Activated CD8-positive, alpha-beta T cell treated with anti-CD3 and anti-CD28 coated beads for 36 hours (primary cell): ENCODE measurements around the gene C9. TPM values are rescaled to one million over a fixed set of nuclear protein-coding genes. Genes with fewer than 3 reads are reported as not detected.

Source experiments
- ATAC-seq: fragments of 200-7000 bp; cut with Tn5 transposase; one replicate; pipeline ENCODE4 v1.10.0; 2021; ENCODE audit warnings: mild to moderate bottlenecking, moderate library complexity
- CTCF ChIA-PET: fragments of 350-600 bp; sonication (Branson Sonifier 250); formaldehyde crosslinking; loops from one replicate; lab custom pipeline; 2021; ENCODE audit warnings: antibody characterized with exemption; lab: Charles Lee
- POLR2A ChIA-PET: fragments of 350-600 bp; sonication (Branson Sonifier 250); formaldehyde crosslinking; loops from one replicate; lab custom pipeline; 2021; ENCODE audit warnings: antibody characterized with exemption; lab: Charles Lee
- DNase-seq: peaks from one replicate; pipeline ENCODE4 v3.0.0-alpha.2; 2020
- H3K27ac Mint-ChIP-seq: one replicate; pipeline ENCODE4 v1.8.0; 2021; ENCODE audit warnings: mild to moderate bottlenecking, mixed read lengths
- H3K27me3 Mint-ChIP-seq: one replicate; pipeline ENCODE4 v1.8.0; 2021; ENCODE audit warnings: mixed read lengths
- H3K36me3 Mint-ChIP-seq: one replicate; pipeline ENCODE4 v1.8.0; 2021; ENCODE audit warnings: low read depth, mixed read lengths
- H3K4me1 Mint-ChIP-seq: one replicate; pipeline ENCODE4 v1.8.0; 2021; ENCODE audit warnings: low read depth, mixed read lengths
- H3K4me3 Mint-ChIP-seq: one replicate; pipeline ENCODE4 v1.8.0; 2021; ENCODE audit warnings: mild to moderate bottlenecking, moderate library complexity, mixed read lengths
- H3K9me3 Mint-ChIP-seq: one replicate; pipeline ENCODE4 v1.8.0; 2021; ENCODE audit warnings: mixed read lengths
- intact Hi-C: fragments of 100-400 bp; cut with micrococcal nuclease; formaldehyde crosslinking; loops from one replicate; pipeline ENCODE4 v1.10.0; 2022
- total RNA-seq, 2 experiments: library from RNA; stranded (reverse); gene quantifications; one replicate each; pipeline ENCODE4 v1.2.3, GENCODE V29; 2021
- TF ChIP-seq, protein P1 (sequence below): fragments of 200-600 bp; IDR thresholded peaks from one replicate; pipeline ENCODE4 v1.8.0; 2022; ENCODE audit warnings: antibody characterized with exemption, mild to moderate bottlenecking

Gene C9
- total RNA-seq, 2 experiments from 2014 or later: not detected

DNA sequence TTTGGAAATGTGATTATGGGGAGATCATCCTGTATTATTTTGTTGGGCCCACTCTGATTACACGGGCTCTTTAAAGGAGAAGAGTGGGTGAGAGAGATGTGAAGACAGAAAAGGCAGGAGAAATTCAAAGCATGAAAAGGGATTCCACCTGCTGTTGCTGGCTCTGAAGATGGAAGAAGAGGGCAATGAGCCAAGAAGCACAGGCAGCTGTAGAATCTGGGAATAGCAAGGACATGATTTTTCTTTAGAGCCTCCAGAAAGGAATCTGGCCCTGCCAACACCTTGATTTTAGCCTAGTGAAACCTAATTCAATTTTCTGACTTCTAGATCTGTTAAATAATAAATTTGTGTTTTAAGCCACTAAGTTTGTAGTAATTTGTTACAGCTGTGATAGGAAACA is 11.3 kb downstream of the C9 start:
- H3K27me3 Mint-ChIP-seq: no peaks in the 10 kb centered on the region
- DNase-seq: no peak
- ChIA-PET CTCF (interaction anchor here (0.6 to 2.4 kb wide), 2 partner anchors 23 to 900 kb away, joined by 3 to 14 read pairs; no protein-coding TSS in a partner anchor), POLR2A (interaction anchor here (0.6 to 1.0 kb wide), 2 partner anchors 29 to 215 kb away, joined by 3 to 4 read pairs; no protein-coding TSS in a partner anchor)
- intact Hi-C loops: no loop called here
- no peak overlapping the region for H3K4me3 Mint-ChIP-seq
- peaks cover 3% of the 10 kb centered on the region for H3K4me1 Mint-ChIP-seq
- peaks cover 22% of the 10 kb centered on the region for H3K9me3 Mint-ChIP-seq
- H3K27ac Mint-ChIP-seq: no peak overlapping the region
- H3K36me3 Mint-ChIP-seq: peaks cover 7% of the 10 kb centered on the region
- no peak for ATAC-seq
- TF ChIP-seq, protein P1, sequence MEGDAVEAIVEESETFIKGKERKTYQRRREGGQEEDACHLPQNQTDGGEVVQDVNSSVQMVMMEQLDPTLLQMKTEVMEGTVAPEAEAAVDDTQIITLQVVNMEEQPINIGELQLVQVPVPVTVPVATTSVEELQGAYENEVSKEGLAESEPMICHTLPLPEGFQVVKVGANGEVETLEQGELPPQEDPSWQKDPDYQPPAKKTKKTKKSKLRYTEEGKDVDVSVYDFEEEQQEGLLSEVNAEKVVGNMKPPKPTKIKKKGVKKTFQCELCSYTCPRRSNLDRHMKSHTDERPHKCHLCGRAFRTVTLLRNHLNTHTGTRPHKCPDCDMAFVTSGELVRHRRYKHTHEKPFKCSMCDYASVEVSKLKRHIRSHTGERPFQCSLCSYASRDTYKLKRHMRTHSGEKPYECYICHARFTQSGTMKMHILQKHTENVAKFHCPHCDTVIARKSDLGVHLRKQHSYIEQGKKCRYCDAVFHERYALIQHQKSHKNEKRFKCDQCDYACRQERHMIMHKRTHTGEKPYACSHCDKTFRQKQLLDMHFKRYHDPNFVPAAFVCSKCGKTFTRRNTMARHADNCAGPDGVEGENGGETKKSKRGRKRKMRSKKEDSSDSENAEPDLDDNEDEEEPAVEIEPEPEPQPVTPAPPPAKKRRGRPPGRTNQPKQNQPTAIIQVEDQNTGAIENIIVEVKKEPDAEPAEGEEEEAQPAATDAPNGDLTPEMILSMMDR: no peak

DNA sequence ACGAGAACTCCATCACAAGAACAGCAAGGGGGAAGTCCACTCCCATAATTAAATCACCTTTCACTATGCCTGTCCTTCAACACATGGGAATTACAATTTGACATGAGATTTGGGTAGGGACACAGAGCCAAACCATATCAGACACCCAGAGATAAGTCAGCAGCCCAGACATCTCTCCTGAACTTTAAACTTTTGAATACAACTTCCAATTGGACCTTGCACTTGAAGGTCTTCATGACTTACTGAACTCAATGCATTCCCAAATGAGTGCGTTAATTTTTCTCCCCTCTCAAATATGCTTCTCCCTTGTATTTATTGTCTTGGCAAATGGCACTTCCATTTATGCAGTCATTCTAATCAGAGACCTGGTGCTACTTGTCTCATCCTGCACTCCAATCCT is 12.1 kb downstream of the C9 start:
- peaks cover 22% of the 10 kb centered on the region for H3K9me3 Mint-ChIP-seq
- H3K4me3 Mint-ChIP-seq: no peak overlapping the region
- no peak for ATAC-seq
- DNase-seq: no peak
- intact Hi-C loops: no loop called here
- CTCF ChIA-PET: no interaction called here
- H3K27me3 Mint-ChIP-seq: no peaks in the 10 kb centered on the region
- TF ChIP-seq, protein P1: no peak
- H3K4me1 Mint-ChIP-seq: peaks cover 3% of the 10 kb centered on the region
- no peak overlapping the region for H3K27ac Mint-ChIP-seq
- H3K36me3 Mint-ChIP-seq: peaks cover 7% of the 10 kb centered on the region
- POLR2A ChIA-PET: no interaction called here

DNA sequence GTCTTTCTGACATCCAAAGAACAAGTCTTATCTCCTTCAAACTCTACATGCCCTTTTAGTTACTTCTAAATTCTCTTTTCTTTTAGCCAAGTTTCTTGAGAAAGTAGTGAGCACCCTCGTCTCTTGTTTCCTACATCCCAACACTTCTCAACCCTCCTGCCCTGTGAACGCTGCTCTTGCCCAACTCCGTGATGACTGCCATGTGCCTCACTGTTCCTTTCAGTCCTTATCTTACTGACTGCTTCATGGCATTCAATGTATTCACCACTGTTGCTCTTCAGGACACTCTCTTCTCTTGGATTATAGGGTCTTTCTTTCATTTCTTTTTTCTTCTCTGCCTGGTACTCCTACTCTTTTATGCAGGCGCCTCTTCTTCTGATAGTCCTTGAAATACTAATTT is 14.8 kb downstream of the C9 start:
- peaks cover 8% of the 10 kb centered on the region for H3K27me3 Mint-ChIP-seq
- intact Hi-C loops: no loop called here
- CTCF ChIA-PET: no interaction called here
- peaks cover 7% of the 10 kb centered on the region for H3K36me3 Mint-ChIP-seq
- peaks cover 3% of the 10 kb centered on the region for H3K4me1 Mint-ChIP-seq
- no peak overlapping the region for H3K4me3 Mint-ChIP-seq
- TF ChIP-seq, protein P1: no peak
- peaks cover 24% of the 10 kb centered on the region for H3K9me3 Mint-ChIP-seq
- H3K27ac Mint-ChIP-seq: no peak overlapping the region
- ATAC-seq (no peak), DNase-seq (no peak)
- POLR2A ChIA-PET: no interaction called here

DNA sequence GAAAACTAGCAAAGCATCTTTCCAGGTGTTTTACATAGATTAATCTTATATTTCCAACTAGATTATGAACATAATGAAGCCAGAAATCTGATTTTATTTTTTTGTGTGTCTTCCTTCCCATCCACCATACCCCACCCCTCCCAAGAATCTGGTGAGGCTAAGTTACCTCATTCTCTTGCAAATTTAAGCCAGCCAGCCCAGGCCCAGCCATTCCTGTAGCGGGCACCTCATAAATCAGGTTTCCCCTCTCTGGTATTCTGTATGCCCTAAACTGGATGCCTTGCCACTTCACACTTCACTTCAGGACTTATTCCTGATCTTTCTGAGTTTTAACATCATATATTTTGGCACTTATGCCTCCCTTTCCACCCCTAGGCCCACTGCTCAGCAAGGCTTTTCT is 21.8 kb downstream of the C9 start:
- no peaks in the 10 kb centered on the region for H3K4me1 Mint-ChIP-seq
- ATAC-seq (no peak), DNase-seq (no peak)
- H3K9me3 Mint-ChIP-seq: peaks cover 2% of the 10 kb centered on the region
- CTCF ChIA-PET: no interaction called here
- intact Hi-C loops: no loop called here
- no peak overlapping the region for H3K27ac Mint-ChIP-seq
- peaks cover 8% of the 10 kb centered on the region for H3K27me3 Mint-ChIP-seq
- POLR2A ChIA-PET: no interaction called here
- peaks cover 2% of the 10 kb centered on the region for H3K36me3 Mint-ChIP-seq
- no peak overlapping the region for H3K4me3 Mint-ChIP-seq
- TF ChIP-seq, protein P1: no peak

DNA sequence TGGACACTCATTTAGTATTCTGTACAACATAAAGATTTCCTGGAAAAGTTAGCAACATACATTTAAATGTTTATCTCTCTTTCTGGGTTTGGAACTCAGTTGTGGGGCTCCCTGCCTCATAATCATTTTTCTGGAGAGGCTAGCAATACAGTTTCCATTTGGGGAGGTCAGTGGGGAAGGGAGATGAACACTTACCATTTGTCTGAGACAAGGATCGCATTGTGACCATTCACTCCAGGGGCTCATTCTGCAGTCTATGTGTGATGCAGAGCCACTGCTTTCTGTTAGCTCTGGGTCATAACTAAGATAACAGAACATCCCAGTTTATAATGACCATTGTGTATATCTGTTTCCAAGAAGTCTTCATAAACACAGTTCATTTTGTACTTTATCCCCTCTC is 22.4 kb downstream of the C9 start:
- ChIA-PET CTCF (no interaction called here), POLR2A (no interaction called here)
- H3K4me1 Mint-ChIP-seq: no peaks in the 10 kb centered on the region
- peaks cover 2% of the 10 kb centered on the region for H3K36me3 Mint-ChIP-seq
- intact Hi-C loops: no loop called here
- H3K27ac Mint-ChIP-seq: no peak overlapping the region
- DNase-seq: no peak
- H3K27me3 Mint-ChIP-seq: peaks cover 8% of the 10 kb centered on the region
- no peak overlapping the region for H3K4me3 Mint-ChIP-seq
- H3K9me3 Mint-ChIP-seq: peaks cover 2% of the 10 kb centered on the region
- no peak for ATAC-seq
- TF ChIP-seq, protein P1: no peak
